Kidney (tissue), 14 donors: ENCODE measurements around the gene EGFL8. TPM values are rescaled to one million over a fixed set of nuclear protein-coding genes. Genes with fewer than 3 reads are reported as not detected.
A peak's percentile ranks its signal among the peaks of the same experiment; 100 is the strongest.

ENCODE experiments used
- DNase-seq, 5 donors: peaks; one replicate each; pipeline ENCODE4 v3.0.0-alpha.2; 2013 to 2020
- FAIRE-seq: peaks from 2 replicates; lab custom pipeline; 2012; peaks lifted over from hg19 to GRCh38; lab: Jason Lieb, UNC
- H3K27ac ChIP-seq, 2 donors: one replicate each; pipeline ENCODE4 v1.7.0; 2013; ENCODE audit warnings: low read depth in 2 of 2, low read length in 2 of 2, inconsistent platforms in 1 of 2
- H3K27me3 ChIP-seq: one replicate; pipeline ENCODE4 v1.7.1; 2013; ENCODE audit warnings: low read length, inconsistent platforms; ENCODE audit not compliant: control insufficient read depth, insufficient read depth
- H3K36me3 ChIP-seq, 3 donors: one replicate each; pipeline versions ENCODE4 v1.7.0 to v1.7.1; 2013; ENCODE audit warnings: low read length in 3 of 3, control low read depth in 1 of 3, inconsistent platforms in 1 of 3; ENCODE audit not compliant: insufficient read depth in 3 of 3, control insufficient read depth in 2 of 3
- H3K4me1 ChIP-seq, 3 donors: one replicate each; pipeline versions ENCODE4 v1.7.0 to v1.7.1; 2013; ENCODE audit warnings: low read length in 3 of 3, inconsistent platforms in 1 of 3, low read depth in 1 of 3; ENCODE audit not compliant: control insufficient read depth in 2 of 3, insufficient read depth in 2 of 3
- H3K4me3 ChIP-seq, 3 donors: one replicate each; pipeline versions ENCODE4 v1.7.0 to v1.8.1; 2013; ENCODE audit warnings: low read length in 3 of 3, control low read depth in 1 of 3, inconsistent platforms in 1 of 3
- H3K9ac ChIP-seq, 3 donors: one replicate each; pipeline versions ENCODE4 v1.7.0 to v1.7.1; 2013; ENCODE audit warnings: low read length in 3 of 3, control low read depth in 1 of 3, inconsistent platforms in 1 of 3
- H3K9me3 ChIP-seq, 3 donors: one replicate each; pipeline versions ENCODE4 v1.7.0 to v1.7.1; 2013; ENCODE audit warnings: low read length in 3 of 3, control low read depth in 1 of 3, inconsistent platforms in 1 of 3; ENCODE audit not compliant: control insufficient read depth in 2 of 3, insufficient read depth in 1 of 3
- CTCF ChIP-seq: IDR thresholded peaks from 3 replicates; pipeline ENCODE4 v1.5.1; 2012; ENCODE audit warnings: mild to moderate bottlenecking, moderate library complexity, borderline replicate concordance; ENCODE audit not compliant: insufficient read depth; ENCODE audit errors: extremely low read depth
- intact Hi-C: fragments of 100-400 bp; cut with DNase I; formaldehyde crosslinking; loops from one replicate; pipeline ENCODE4 v1.11.1; 2022
- polyA plus RNA-seq: library from polyadenylated mRNA; stranded (reverse); fragments of 350-450 nt; fragmentation: Illumina TruSeq; extraction: RNeasy Lipid Tissue Mini Kit (QIAGEN cat#74804); gene quantifications from one replicate; pipeline ENCODE4 v1.2.3, GENCODE V29; 2014; ENCODE audit warnings: low read depth, low replicate concordance; ENCODE audit not compliant: insufficient read depth
- total RNA-seq: library from RNA; stranded (reverse); fragmentation: NEBNext Ultra II Directional; extraction: Animal tissue kit (Norgen Biotek cat#: 25700); gene quantifications from one replicate; pipeline ENCODE4 v1.2.1, GENCODE V29; 2021
- donor health status: control.
- donor health status: control.
- donor health status: control.
- donor health status: control.
- donor health status: control.
- donor health status: DM: yes; HTN: yes; CAD: no.
- donor health status: Normal renal cell carcinoma (clear cell type).

Gene EGFL8
- total and polyA plus RNA-seq, 2 donors from 2014 or later: 15.0 to 18.3 TPM

- no peak overlapping the region for H3K27ac ChIP-seq
- no peaks in the 10 kb centered on the region for H3K9me3 ChIP-seq
Observed at GRCh38 chr6:32181915-32182529, 17.6 kb downstream of the EGFL8 start.

GRCh38 chr6:32182555-32182981, 18.2 kb downstream of the EGFL8 start:
- no peak for TF ChIP-seq CTCF
- peaks cover 5 to 23% (median 6%) of the 10 kb centered on the region in 3 donors for H3K36me3 ChIP-seq
- FAIRE-seq: no peak
- H3K27ac ChIP-seq: no peak overlapping the region
- no peak overlapping the region for H3K9ac ChIP-seq
- no peak overlapping the region for H3K4me3 ChIP-seq
- H3K27me3 ChIP-seq: no peaks in the 10 kb centered on the region
- H3K4me1 ChIP-seq: peaks cover 3 to 16% (median 15%) of the 10 kb centered on the region in 3 donors
- intact Hi-C loops: no loop called here
- no peaks in the 10 kb centered on the region for H3K9me3 ChIP-seq
- DNase-seq: peak in 2 of 5 donors; percentile 34 to 72

More at GRCh38 chr6:32181915-32182529, 17.6 kb downstream of the EGFL8 start:
- no peak for TF ChIP-seq CTCF
- Histone ChIP-seq H3K4me3 (no peak overlapping the region), H3K36me3 (peaks cover 2 to 18% (median 3%) of the 10 kb centered on the region in 3 donors), H3K9ac (no peak overlapping the region), H3K27me3 (no peaks in the 10 kb centered on the region), H3K4me1 (peaks cover 3 to 21% (median 17%) of the 10 kb centered on the region in 3 donors)
- DNase-seq (peak in 2 of 5 donors; percentile 41 to 50), FAIRE-seq (no peak)
- intact Hi-C loops: no loop called here

GRCh38 chr6:32183030-32183429, 18.6 kb downstream of the EGFL8 start:
- Histone ChIP-seq H3K9ac (no peak overlapping the region), H3K36me3 (peaks cover 6 to 26% (median 8%) of the 10 kb centered on the region in 3 donors), H3K27me3 (no peaks in the 10 kb centered on the region), H3K9me3 (no peaks in the 10 kb centered on the region), H3K4me3 (no peak overlapping the region), H3K4me1 (peaks cover 3 to 15% (median 15%) of the 10 kb centered on the region in 3 donors), H3K27ac (peak overlapping the region in 1 of 2 donors; percentile 48)
- peak in 1 of 5 donors; percentile 18 for DNase-seq
- intact Hi-C loops: no loop called here
- TF ChIP-seq CTCF: no peak
- FAIRE-seq: no peak
